Mucosa of rectum (tissue), 2 donors: Measurements from ENCODE around the gene PRORP.

Source experiments
- H3K27ac ChIP-seq, 2 donors: one replicate each; pipeline ENCODE4 v1.7.0; 2013; ENCODE audit warnings: inconsistent platforms in 2 of 2, low read depth in 2 of 2, low read length in 2 of 2
- H3K27me3 ChIP-seq, 2 donors: one replicate each; pipeline ENCODE4 v1.7.0; 2013; ENCODE audit warnings: low read length in 2 of 2; ENCODE audit not compliant: control insufficient read depth in 2 of 2, insufficient read depth in 2 of 2
- H3K36me3 ChIP-seq, 2 donors: one replicate each; pipeline ENCODE4 v1.7.0; 2013; ENCODE audit warnings: low read length in 2 of 2; ENCODE audit not compliant: control insufficient read depth in 2 of 2, insufficient read depth in 2 of 2
- H3K4me1 ChIP-seq, 2 donors: one replicate each; pipeline ENCODE4 v1.7.0; 2013; ENCODE audit warnings: low read length in 2 of 2, mild to moderate bottlenecking in 1 of 2; ENCODE audit not compliant: control insufficient read depth in 2 of 2, insufficient read depth in 2 of 2
- H3K4me3 ChIP-seq, 2 donors: one replicate each; pipeline ENCODE4 v1.7.0; 2013; ENCODE audit warnings: low read length in 2 of 2
- H3K9ac ChIP-seq, 2 donors: one replicate each; pipeline ENCODE4 v1.7.0; 2013; ENCODE audit warnings: low read length in 2 of 2, low read depth in 1 of 2, mild to moderate bottlenecking in 1 of 2
- H3K9me3 ChIP-seq, 2 donors: one replicate each; pipeline ENCODE4 v1.7.0; 2013; ENCODE audit warnings: low read length in 2 of 2; ENCODE audit not compliant: control insufficient read depth in 2 of 2
- donor health status: healthy.
- donor health status: Normal muscosa, but diverticular disease.

Gene PRORP

DNA sequence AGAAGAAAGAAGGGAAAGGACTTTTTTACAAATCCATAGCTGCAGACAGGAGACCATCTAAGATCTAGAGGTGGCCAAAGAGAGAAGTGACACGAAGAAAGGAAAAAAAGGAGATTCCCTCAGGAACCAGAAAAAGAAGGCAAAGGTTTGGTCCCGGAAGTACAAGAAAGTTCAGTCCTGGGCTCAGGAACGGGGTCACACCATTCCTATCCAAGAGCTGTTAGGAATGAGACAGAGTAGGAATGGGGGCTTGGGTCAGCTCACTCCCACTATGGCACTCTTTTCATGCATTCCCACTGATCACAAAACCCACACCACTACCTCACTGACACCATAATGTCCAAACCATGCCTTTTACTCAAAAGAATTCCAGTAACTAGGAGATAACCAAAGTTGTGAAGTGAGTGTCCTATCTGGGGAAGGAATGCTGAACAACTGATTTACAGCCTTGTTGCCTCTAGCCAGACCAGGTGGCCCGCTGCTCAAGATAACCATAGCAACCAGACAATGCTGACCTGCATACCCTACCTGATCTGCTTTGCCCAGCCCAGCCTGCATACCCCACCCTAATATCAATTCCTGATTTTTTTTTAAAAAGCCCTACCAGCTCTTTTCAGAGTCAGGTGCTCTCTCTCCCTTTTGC, 8.9 kb upstream of the PRORP start:
- Histone ChIP-seq H3K36me3 (peaks cover 34 to 45% of the 10 kb centered on the region in 2 donors), H3K27ac (no peak overlapping the region), H3K4me1 (no peaks in the 10 kb centered on the region), H3K27me3 (no peaks in the 10 kb centered on the region), H3K9me3 (no peaks in the 10 kb centered on the region), H3K9ac (no peak overlapping the region), H3K4me3 (no peak overlapping the region)

- Histone ChIP-seq H3K4me3 (no peak overlapping the region), H3K36me3 (peaks cover 34 to 45% of the 10 kb centered on the region in 2 donors), H3K4me1 (no peaks in the 10 kb centered on the region), H3K27ac (no peak overlapping the region), H3K9ac (no peak overlapping the region), H3K27me3 (no peaks in the 10 kb centered on the region), H3K9me3 (no peaks in the 10 kb centered on the region)
Measured at GRCh38 chr14:35114036-35114435, 8.3 kb upstream of the PRORP start.

DNA sequence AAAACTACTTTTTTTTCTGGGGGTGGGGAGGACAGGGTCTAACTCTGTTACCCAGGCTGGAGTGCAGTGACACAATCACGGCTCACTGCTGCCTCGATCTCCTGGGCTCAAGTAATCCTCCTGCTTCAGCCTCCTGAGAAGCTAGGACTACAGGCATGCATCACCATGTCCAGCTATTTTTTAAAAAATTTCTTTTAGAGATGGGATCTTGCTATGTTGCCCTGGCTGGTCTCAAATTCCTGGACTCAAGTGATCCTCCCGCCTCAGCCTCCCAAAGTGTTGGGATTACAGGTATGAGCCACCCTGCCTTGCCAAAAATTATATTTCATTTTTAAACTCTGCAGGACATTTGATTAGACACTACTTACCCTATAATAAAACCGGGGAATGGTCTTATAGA, 6.1 kb upstream of the PRORP start:
- Histone ChIP-seq H3K9ac (no peak overlapping the region), H3K9me3 (no peaks in the 10 kb centered on the region), H3K4me1 (peaks cover 0 to 5% of the 10 kb centered on the region in 2 donors), H3K36me3 (peaks cover 17 to 29% of the 10 kb centered on the region in 2 donors), H3K27me3 (no peaks in the 10 kb centered on the region), H3K27ac (no peak overlapping the region), H3K4me3 (no peak overlapping the region)

GRCh38 chr14:35117112-35117511, 5.2 kb upstream of the PRORP start:
- Histone ChIP-seq H3K9me3 (no peaks in the 10 kb centered on the region), H3K27me3 (no peaks in the 10 kb centered on the region), H3K27ac (no peak overlapping the region), H3K4me3 (no peak overlapping the region), H3K36me3 (peaks cover 8 to 21% of the 10 kb centered on the region in 2 donors), H3K9ac (no peak overlapping the region), H3K4me1 (peaks cover 0 to 5% of the 10 kb centered on the region in 2 donors)

DNA sequence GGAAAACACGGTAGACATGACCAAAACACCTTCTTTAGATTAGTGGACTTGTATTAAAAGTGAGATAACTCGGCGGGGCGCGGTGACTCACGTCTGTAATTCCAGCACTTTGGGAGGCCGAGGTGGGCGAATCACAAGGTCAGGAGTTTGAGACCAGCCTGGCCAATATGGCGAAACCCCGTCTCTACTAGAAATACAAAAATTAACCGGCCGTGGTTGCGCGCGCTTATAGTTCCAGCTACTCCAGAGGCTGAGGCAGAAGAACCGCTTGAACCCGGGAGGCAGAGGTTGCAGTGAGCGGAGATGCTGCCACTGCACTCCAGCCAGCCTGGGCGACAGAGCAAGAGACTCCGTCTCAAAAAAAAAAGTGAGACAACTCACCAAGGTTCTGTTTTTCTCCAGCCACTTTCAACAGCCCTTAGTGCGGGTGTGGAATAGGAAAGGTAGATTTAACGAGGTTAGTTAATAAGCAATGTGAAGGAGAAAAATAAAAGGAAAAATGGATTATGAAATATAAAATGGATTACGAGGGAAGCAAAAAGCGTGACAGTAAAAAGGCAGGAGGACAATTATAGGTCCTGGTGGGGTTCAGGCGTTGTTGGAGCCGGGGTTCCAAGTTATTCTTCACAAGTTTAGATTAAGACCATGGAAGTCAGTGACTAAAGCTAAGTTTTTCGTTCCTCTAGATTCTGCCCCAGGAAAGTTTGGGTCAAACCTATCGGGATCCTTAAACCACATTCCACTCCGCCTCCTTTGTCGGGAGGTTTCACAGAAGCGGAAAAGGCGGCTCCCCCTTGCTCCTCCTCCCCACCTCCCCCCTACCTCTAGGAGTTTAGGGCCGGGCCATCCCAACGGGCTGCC, 1.1 kb upstream of the PRORP start:
- H3K27ac ChIP-seq, result peak overlapping the region; percentile 97 to 99
- no peaks in the 10 kb centered on the region for H3K9me3 ChIP-seq
- peak overlapping the region; percentile 87 to 100 for H3K4me3 ChIP-seq
- no peaks in the 10 kb centered on the region for H3K27me3 ChIP-seq
- H3K4me1 ChIP-seq, result peaks cover 5 to 14% of the 10 kb centered on the region in 2 donors
- H3K9ac ChIP-seq, result peak overlapping the region; percentile 87 to 98
- peaks cover 0 to 5% of the 10 kb centered on the region in 2 donors for H3K36me3 ChIP-seq

GRCh38 chr14:35122696-35123387, 490 bp downstream of the PRORP start:
- no peaks in the 10 kb centered on the region for H3K9me3 ChIP-seq
- H3K27me3 ChIP-seq, result no peaks in the 10 kb centered on the region
- peak overlapping the region; percentile 97 to 99 for H3K27ac ChIP-seq
- peaks cover 5 to 14% of the 10 kb centered on the region in 2 donors for H3K4me1 ChIP-seq
- H3K36me3 ChIP-seq, result no peaks in the 10 kb centered on the region
- peak overlapping the region; percentile 87 to 98 for H3K9ac ChIP-seq
- H3K4me3 ChIP-seq, result peak overlapping the region; percentile 87 to 100

DNA sequence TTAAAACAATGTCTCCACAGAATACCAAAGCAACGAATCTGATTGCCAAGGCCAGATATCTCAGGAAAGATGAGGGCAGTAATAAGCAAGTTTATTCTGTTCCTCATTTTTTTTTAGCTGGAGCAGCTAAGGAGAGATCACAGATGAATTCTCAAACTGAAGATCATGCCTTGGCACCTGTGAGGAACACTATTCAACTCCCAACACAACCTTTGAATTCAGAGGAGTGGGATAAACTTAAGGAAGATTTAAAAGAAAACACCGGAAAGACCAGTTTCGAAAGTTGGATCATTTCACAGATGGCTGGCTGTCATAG, 994 bp downstream of the PRORP start:
- Histone ChIP-seq H3K4me3 (peak overlapping the region; percentile 87 to 100), H3K27ac (peak overlapping the region in 1 of 2 donors; percentile 97), H3K9ac (peak overlapping the region; percentile 87 to 98), H3K9me3 (no peaks in the 10 kb centered on the region), H3K27me3 (no peaks in the 10 kb centered on the region), H3K36me3 (no peaks in the 10 kb centered on the region), H3K4me1 (peaks cover 5 to 14% of the 10 kb centered on the region in 2 donors)

- H3K36me3 ChIP-seq, result no peaks in the 10 kb centered on the region
- no peaks in the 10 kb centered on the region for H3K27me3 ChIP-seq
- H3K27ac ChIP-seq, result no peak overlapping the region
- H3K4me3 ChIP-seq, result no peak overlapping the region
- no peak overlapping the region for H3K9ac ChIP-seq
- no peaks in the 10 kb centered on the region for H3K9me3 ChIP-seq
- H3K4me1 ChIP-seq, result peaks cover 5 to 14% of the 10 kb centered on the region in 2 donors
Measured at GRCh38 chr14:35124127-35124526, 1.8 kb downstream of the PRORP start.

- Histone ChIP-seq H3K4me3 (no peak overlapping the region), H3K27ac (no peak overlapping the region), H3K9ac (no peak overlapping the region), H3K9me3 (no peaks in the 10 kb centered on the region), H3K27me3 (no peaks in the 10 kb centered on the region), H3K4me1 (no peaks in the 10 kb centered on the region), H3K36me3 (peaks cover 6 to 30% of the 10 kb centered on the region in 2 donors)
Measured at GRCh38 chr14:35133542-35134328, 11.4 kb downstream of the PRORP start.
